Left lung (tissue), 10 donors: ENCODE measurements around the gene ZMYND8. TPM values are rescaled to one million over a fixed set of nuclear protein-coding genes. Genes with fewer than 3 reads are reported as not detected.
"Not testable (repeated sequence)": the region's sequence is repeated elsewhere in the genome, so short reads cannot be mapped to it uniquely, and the experiment has no call there.

Experiments used
- ATAC-seq: fragments of 200-7000 bp; cut with Tn5 transposase; one replicate; pipeline ENCODE4 v1.9.1; 2020; ENCODE audit warnings: moderate library complexity
- DNase-seq, 4 donors: peaks; one replicate each; pipeline ENCODE4 v3.0.0-alpha.2; 2013 to 2020
- H3K27ac ChIP-seq, 2 donors: fragments of 200-600 bp; sonication (generic) in 1 of 2; one replicate each; pipeline versions ENCODE4 v1.5.0 to v1.8.0; 2020 to 2021
- H3K27me3 ChIP-seq, 2 donors: fragments of 200-600 bp; sonication (generic) in 1 of 2; one replicate each; pipeline versions ENCODE4 v1.5.0 to v1.8.0; 2020 to 2021
- H3K36me3 ChIP-seq, 2 donors: fragments of 200-600 bp; sonication (generic) in 1 of 2; one replicate each; pipeline versions ENCODE4 v1.5.0 to v1.8.0; 2020 to 2021
- H3K4me1 ChIP-seq, 2 donors: fragments of 200-600 bp; one replicate each; pipeline ENCODE4 v1.8.0; 2021
- H3K4me3 ChIP-seq, 2 donors: fragments of 200-600 bp; sonication (generic) in 1 of 2; one replicate each; pipeline versions ENCODE4 v1.5.0 to v1.8.0; 2020 to 2021; ENCODE audit warnings: mild to moderate bottlenecking in 1 of 2
- H3K9me3 ChIP-seq, 2 donors: fragments of 200-600 bp; sonication (generic) in 1 of 2; one replicate each; pipeline versions ENCODE4 v1.5.0 to v1.8.0; 2020 to 2021
- CTCF ChIP-seq, 2 donors: fragments of 200-600 bp; sonication (generic) in 1 of 2; IDR thresholded peaks; one replicate each; pipeline versions ENCODE4 v1.5.0 to v1.8.0; 2021; ENCODE audit warnings: antibody characterized with exemption in 2 of 2
- intact Hi-C, 2 donors: fragments of 100-400 bp; cut with DNase I; formaldehyde crosslinking; loops; one replicate each; pipeline versions ENCODE4 v1.11.2 to v1.14.2; 2022
- polyA plus RNA-seq, 6 donors: library from polyadenylated mRNA; unstranded; fragments of 120-200 nt; gene quantifications; one replicate each; pipeline ENCODE4 v1.2.1, GENCODE V29; 2013; ENCODE audit not compliant: insufficient read length in 6 of 6
- total RNA-seq, 2 donors: library from RNA; stranded (reverse); fragmentation: NEBNext Ultra II Directional; extraction: Animal tissue kit (Norgen Biotek cat#: 25700); gene quantifications; one replicate each; pipeline ENCODE4 v1.2.1, GENCODE V29; 2021
- donor health status: DM: no; HTN: yes; CAD: no.
- donor health status: DM: no; HTN: no; CAD: no.

The ZMYND8 gene
- total and polyA plus RNA-seq, 8 donors: 38.9 to 50.8 (median 42.4) TPM

GRCh38 chr20:47396762-47397476, 40.4 kb upstream of the ZMYND8 start:
- Histone ChIP-seq H3K36me3 (no peaks in the 10 kb centered on the region), H3K27me3 (no peaks in the 10 kb centered on the region), H3K27ac (no peak overlapping the region), H3K9me3 (no peaks in the 10 kb centered on the region), H3K4me3 (no peak overlapping the region), H3K4me1 (peaks cover 0 to 4% of the 10 kb centered on the region in 2 donors)
- DNase-seq (no peak), ATAC-seq (no peak)
- TF ChIP-seq CTCF (IDR thresholded peaks at IDR 0.05): no peak
- intact Hi-C loops: no loop called here

DNA sequence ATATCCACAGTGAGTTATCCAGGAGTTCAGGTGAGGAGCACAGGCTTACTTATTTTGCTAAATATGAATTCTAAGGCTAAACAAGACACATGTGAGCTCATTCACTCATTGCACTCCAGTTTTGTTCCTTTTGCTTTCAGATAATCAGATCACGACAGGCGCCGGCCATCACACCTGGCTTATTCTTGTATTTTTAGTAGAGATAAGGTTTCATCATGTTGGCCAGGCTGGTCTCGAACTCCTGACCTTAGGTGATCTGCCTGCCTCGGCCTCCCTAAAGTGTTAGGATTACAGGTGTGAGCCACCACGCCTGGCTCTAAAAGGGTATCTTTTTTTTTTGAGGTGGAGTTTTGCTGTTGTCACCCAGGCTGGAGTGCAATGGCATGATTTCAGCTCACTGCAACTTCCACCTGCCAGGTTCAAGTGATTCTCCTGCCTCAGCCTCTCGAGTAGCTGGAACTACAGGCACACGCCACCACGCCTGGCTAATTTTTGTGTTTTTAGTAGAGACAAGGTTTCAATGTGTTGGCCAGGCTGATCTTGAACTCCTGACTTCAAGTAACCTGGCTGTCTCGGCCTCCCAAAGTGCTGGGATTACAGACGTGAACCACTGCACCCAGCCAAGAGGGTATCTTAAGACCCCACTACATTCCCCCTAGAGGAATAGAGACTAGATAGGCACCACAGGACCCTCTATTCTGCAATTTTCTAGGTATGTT, 37.5 kb upstream of the ZMYND8 start:
- DNase-seq, H3K36me3 ChIP-seq, intact Hi-C loops, ATAC-seq, H3K27ac ChIP-seq, H3K4me1 ChIP-seq, H3K9me3 ChIP-seq, H3K4me3 ChIP-seq, H3K27me3 ChIP-seq: not testable (repeated sequence)

GRCh38 chr20:47392721-47393073, 36.2 kb upstream of the ZMYND8 start:
- H3K4me1 ChIP-seq: peaks cover 0 to 6% of the 10 kb centered on the region in 2 donors
- DNase-seq: no peak
- ATAC-seq: no peak
- no peak overlapping the region for H3K4me3 ChIP-seq
- H3K36me3 ChIP-seq: no peaks in the 10 kb centered on the region
- H3K27ac ChIP-seq: peak overlapping the region in 1 of 2 donors; percentile 63
- no peak for TF ChIP-seq CTCF (IDR thresholded peaks at IDR 0.05)
- intact Hi-C loops: no loop called here
- no peaks in the 10 kb centered on the region for H3K27me3 ChIP-seq
- no peaks in the 10 kb centered on the region for H3K9me3 ChIP-seq

DNA sequence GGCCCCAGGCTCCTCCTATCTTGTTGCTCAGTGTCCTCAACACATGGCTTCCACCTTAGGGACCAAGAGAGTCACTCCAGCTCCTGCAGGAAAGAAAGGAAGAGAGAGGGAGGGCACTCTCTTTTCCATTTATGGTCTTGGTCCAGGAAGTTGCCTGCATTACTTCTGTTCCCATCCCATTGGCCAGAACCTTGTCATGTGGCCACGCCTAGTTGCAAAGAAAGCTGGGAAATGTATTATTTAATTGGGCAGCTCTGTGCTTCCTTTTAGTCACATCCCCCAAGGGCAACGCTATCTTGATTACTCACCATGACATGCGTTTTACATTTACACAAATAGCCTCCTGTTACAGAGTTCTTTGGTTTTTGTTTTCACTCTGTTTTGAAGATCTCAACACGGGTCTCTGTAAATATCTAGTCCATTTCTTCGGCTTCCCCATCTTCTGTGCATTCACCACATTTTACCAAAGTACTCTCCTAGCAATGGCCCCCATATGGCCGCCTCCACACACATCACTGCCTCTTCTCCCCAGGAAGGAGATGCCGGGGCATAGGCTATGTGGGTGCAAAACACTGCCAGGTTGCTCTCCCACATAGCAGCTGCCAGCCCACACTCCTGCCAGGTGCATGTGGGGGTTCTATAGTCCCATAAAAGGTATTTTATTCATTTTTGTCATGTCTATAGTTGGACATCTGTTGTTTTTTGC, 35.7 kb upstream of the ZMYND8 start:
- H3K4me1 ChIP-seq: peaks cover 0 to 6% of the 10 kb centered on the region in 2 donors
- intact Hi-C loops: no loop called here
- no peaks in the 10 kb centered on the region for H3K9me3 ChIP-seq
- peak in 1 of 4 donors; percentile 40 for DNase-seq
- H3K27ac ChIP-seq: peak overlapping the region in 1 of 2 donors; percentile 63
- no peaks in the 10 kb centered on the region for H3K27me3 ChIP-seq
- TF ChIP-seq CTCF (IDR thresholded peaks at IDR 0.05): no peak
- no peak overlapping the region for H3K4me3 ChIP-seq
- no peaks in the 10 kb centered on the region for H3K36me3 ChIP-seq
- peak; percentile 71 for ATAC-seq

DNA sequence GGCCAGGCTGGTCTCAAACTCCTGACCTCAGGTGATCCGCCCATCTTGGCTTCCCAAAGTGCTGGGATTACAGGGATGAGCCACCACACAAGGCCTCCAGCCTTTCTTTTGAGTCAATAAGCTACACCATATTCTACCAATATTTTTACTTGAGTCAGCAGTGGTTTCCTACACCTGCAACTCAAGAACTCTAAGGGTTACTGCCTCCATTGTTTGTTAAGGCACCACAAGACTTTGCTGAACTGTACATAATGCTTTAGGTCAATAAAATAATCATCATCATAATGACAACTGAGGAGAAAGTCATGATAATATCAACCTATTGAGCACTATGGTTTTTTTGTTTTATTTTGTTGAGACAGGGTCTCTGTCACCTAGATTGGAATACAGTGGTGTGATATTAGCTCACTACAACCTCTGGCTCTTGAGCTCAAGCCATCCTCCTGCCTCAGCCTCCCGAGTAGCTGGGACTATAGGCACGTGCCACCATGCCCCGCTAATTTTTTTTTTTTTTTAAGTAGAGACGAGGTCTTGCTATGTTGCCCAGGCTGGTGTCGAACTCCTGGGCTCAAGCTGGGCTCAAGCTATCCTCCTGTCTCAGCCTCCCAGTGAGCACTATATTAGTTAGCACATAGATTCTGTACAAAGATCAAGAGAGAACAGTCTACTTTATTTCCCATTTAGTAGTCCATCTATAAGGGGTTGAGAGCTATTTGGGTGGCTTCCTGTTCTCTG, 34.9 kb upstream of the ZMYND8 start:
- Histone ChIP-seq H3K36me3 (no peaks in the 10 kb centered on the region), H3K27me3 (no peaks in the 10 kb centered on the region), H3K4me3 (no peak overlapping the region), H3K27ac (peak overlapping the region in 1 of 2 donors; percentile 63), H3K4me1 (peaks cover 0 to 6% of the 10 kb centered on the region in 2 donors), H3K9me3 (no peaks in the 10 kb centered on the region)
- DNase-seq (no peak), ATAC-seq (no peak)
- no peak for TF ChIP-seq CTCF (IDR thresholded peaks at IDR 0.05)
- intact Hi-C loops: no loop called here
